Hepatocyte (in vitro differentiated cells): Measurements from ENCODE around the gene GADD45B.

Source experiments
- CTCF ChIP-seq: fragments of 200-600 bp; sonication (generic); IDR thresholded peaks from 2 replicates; pipeline ENCODE4 v1.5.1; 2016; ENCODE audit warnings: antibody characterized with exemption, mild to moderate bottlenecking; ENCODE audit not compliant: poor library complexity
- EZH2 ChIP-seq: fragments of 200-600 bp; sonication (generic); IDR thresholded peaks from 2 replicates; pipeline ENCODE4 v1.6.1; 2016; ENCODE audit warnings: antibody characterized with exemption, mild to moderate bottlenecking, borderline replicate concordance
- EZH2phosphoT487 ChIP-seq: fragments of 200-600 bp; sonication (generic); IDR thresholded peaks from one replicate; pipeline ENCODE4 v1.6.1; 2018; ENCODE audit warnings: antibody characterized with exemption, mild to moderate bottlenecking, low read depth, moderate library complexity; ENCODE audit not compliant: unreplicated experiment, severe bottlenecking

DNA sequence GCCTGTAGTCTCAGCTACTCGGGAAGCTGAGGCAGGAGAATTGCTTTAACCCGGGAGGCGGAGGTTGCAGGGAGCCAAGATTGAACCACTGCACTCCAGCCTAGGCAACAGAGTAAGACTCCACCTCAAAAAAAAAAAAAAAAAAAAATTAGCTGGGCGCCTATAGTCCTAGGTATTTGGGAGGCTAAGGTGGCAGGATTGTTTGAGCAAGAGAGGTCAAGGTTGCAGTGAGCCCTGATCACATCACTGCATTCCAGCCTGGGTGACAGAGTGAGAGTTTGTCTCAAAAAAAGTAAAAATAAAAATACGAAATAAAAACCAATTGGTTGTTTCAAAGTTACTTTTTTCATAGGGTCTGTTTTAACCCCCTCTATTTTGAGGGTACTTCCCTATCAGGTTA lies 17.9 kb upstream of the GADD45B start:
- TF ChIP-seq EZH2 = no peak
- TF ChIP-seq CTCF = no peak
- no peak for TF ChIP-seq EZH2phosphoT487
